LNCAP (cell line): ENCODE results near the gene CNDP1.

Experiments used
- TF ChIP-seq, protein P1 (sequence below): fragments of 450-650 bp; IDR thresholded peaks from 2 replicates; pipeline ENCODE4 v1.5.1; 2017; ENCODE audit warnings: mild to moderate bottlenecking

The CNDP1 gene

DNA sequence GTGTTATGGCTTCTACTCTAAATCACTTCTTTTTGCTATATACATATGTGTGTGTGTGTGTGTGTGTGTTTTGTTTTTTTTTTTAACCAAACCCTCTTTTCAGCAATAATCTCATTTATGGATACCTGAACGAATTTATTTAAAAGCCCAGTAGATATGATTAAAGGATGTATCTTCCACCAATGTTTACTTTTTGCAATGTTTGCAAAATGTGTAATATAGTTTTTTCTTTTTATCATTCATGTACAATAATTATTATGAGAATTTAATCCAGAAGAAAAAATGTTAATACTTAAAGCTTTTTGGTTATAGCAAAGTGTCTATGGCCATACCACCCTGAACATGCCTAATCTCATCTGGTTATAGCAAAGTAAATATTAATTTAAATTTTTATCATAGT is 39.8 kb upstream of the CNDP1 start:
- TF ChIP-seq, protein P1, sequence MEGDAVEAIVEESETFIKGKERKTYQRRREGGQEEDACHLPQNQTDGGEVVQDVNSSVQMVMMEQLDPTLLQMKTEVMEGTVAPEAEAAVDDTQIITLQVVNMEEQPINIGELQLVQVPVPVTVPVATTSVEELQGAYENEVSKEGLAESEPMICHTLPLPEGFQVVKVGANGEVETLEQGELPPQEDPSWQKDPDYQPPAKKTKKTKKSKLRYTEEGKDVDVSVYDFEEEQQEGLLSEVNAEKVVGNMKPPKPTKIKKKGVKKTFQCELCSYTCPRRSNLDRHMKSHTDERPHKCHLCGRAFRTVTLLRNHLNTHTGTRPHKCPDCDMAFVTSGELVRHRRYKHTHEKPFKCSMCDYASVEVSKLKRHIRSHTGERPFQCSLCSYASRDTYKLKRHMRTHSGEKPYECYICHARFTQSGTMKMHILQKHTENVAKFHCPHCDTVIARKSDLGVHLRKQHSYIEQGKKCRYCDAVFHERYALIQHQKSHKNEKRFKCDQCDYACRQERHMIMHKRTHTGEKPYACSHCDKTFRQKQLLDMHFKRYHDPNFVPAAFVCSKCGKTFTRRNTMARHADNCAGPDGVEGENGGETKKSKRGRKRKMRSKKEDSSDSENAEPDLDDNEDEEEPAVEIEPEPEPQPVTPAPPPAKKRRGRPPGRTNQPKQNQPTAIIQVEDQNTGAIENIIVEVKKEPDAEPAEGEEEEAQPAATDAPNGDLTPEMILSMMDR = no peak

DNA sequence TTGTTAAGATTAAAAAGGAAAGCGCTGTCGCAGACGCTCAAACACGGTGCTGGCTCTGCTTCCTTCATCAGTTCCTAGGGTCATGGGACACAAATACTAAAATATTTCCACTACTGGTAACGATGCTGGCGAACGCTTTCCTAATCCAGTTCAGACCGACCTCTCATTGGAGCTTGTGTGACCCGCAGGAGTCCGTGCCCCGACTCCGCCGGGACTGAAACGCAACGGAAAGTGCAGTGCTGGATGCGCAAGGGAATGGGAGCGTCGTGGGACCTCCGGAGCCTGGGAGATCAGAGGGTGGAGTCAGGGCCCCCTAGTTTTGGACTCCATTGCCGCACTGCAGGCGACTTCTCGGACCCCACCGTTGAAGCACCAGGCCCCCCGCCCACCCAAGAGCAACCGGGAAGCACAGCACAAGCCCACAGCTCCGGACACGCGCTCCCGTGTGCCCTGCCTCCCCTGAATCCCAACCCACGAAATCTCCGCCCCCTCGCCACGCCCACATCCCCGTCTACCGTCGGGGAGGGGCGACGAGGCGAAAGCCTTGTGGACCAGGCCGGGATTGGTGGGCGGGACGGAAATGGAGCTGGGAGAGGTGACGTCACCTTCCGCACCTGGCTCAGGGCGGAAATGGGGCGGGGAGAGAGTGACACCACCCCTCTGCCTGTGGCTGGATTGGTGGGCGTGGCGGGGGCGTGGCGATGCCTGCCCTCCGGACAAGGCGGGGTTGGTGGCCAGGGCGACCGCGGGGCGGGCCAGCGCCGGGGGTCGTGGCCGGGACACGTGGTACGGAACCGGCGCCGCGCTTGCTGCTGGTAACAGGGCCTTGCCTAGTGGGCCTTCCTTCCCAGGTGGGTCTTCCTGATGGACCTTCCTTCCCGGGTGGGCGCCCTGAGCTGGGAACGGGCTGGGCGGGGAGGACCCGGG is 38.5 kb upstream of the CNDP1 start, which contains the start of gene CNDP2:
Gene CNDP2 (plus strand): TSS at position 783 of the 927 bp plus-strand sequence. CDS start 3,611 bp downstream, outside the sequence.
- TF ChIP-seq, protein P1 = no peak

DNA sequence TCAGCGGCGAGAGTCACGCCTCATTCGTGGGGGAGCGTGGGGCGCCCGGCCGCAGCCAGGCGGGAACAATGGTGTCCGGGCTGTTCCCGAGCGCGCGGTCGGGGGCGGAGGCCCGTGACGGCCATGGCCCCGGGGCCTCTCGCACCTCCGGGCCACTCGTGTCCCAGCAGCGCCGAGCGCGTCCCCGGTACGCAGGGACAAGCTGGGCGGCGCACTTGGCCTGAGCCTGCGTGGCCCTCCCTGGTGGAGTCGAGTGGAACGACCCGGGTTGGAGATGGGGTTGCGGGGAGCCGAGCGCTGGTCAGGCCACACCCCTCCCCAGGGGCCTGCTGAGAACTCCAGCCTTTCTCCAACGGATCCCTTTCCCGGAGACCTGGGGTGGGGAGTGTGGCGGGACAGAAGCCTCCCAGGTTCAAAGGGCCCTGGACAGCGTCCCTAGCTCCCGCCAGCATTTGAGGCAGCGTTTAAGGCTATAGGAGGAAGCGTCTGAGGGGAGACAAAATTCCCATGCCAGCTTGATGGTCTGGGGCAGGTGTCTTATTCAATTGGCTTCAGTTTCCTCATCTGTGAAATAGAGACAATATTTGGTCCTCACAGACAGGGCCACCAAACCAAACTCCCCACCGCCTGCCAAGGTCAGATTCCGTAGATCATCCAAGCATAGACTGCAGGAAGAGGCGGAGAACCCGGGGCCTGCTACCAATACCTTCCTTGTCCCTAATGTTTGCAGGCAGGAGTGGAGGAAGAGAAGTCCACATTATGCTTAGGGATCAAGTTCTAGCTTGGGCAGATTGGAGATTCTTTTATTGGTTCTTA is 37.6 kb upstream of the CNDP1 start:
- TF ChIP-seq, protein P1 = no peak

DNA sequence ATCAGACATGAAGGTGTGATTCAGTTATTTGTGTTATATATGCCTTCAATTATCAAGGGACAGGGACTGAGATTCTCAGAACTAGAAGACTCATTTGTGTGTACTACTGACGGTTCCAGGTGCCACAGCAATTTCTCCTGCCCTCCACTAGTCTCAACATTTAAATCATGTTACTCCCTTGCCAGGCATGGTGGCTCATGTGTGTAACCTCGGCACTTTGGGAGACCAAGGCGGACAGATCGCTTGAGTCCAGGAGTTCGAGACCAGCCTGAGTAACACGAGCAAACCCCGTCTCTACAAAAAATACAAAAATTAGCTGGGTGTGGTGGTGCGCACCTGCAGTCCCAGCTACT is 37.0 kb upstream of the CNDP1 start:
- TF ChIP-seq, protein P1 = no peak

DNA sequence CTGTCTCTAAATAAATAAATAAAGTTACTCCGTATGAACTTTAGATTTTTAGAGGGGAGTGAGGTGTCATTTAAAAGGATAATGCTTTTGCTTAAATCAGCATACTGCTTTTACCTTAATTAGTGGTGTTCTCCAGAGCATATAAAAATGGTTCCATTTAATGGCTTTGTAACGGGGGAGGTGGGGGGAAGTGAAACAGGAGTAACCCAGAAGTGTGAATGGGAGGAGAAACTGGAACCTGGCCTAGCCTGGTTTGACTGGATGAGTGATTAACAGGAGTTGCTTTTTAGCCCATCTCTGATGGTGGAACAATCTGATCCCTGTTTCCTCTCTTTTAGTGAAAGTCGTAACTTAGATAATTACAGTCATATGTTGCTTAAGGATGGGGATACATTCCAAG is 36.5 kb upstream of the CNDP1 start:
- TF ChIP-seq, protein P1 = no peak

DNA sequence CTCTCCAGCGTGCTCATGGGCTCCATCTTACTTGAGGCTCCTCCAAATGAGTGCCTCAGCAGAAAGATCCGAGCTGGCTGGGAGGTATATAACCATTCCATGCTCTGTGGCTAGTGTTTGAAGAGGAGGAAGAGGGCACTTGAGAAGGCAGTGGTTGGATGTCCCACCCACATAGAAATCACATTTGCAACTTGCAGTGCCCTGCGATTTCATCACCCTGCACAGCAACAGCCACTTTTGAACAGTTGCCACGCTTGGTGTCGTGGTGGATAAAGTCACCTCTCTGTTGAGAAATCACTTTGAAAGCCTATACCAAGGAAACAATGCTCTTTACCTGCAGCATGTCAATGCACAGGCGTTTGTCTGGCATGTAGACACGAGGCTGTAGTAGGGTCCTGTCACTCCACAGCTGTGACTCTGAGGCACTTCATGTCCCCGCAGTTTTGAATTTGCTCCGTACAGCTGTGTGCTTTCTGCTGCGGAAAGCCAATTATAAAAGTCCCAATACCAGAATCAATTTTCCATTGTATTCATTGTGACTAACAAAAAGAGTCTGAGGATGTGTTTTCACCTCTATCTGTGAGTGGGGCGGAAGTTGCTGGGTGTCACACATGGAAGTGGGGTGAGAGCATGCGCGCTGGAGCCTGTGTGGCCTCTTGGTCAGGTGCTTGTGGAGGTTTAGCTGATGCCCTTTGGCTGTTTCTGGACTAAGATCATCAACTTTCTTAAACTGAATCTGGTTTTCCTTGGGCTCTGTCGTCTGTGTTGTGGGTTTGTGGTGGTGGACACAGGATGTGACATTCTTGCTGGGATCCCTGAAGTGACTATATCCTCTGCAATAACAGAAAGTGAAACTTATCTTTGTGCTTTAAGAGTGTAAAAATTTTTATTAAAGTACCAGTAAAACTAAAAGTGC is 35.3 kb upstream of the CNDP1 start:
- TF ChIP-seq, protein P1 = no peak

DNA sequence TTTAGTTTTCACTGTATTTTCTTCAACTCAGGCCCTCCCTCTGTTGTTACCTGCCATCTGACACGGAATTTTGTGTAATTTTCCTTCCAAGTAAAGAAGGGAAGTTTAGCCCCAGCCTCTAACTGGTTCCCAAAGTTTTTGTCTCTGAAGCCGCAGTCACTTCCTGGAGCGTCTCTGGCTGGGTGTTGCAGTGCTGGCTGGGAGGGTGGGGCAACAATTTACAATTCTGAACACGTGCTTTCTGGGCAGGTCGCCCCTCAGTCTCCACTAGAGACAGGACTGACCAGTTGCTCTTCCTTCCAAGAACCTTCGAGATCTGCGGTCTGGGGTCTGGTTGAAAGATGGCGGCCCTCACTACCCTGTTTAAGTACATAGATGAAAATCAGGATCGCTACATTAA is 34.7 kb upstream of the CNDP1 start:
- TF ChIP-seq, protein P1 = no peak
